OCI-LY7 (cell line): ENCODE results near the gene ANKRD39. TPM values are rescaled to one million over a fixed set of nuclear protein-coding genes. Genes with fewer than 3 reads are reported as not detected.

ENCODE experiments used
- BruUV-seq: library from RNA; stranded (reverse); fragments of 400-500 nt; replicated peaks from 2 replicates; lab custom pipeline; 2021; lab: Mats Ljungman, UMichigan
- CTCF ChIA-PET: fragments of 300-600 bp; sonication (Branson Sonifier 250); formaldehyde crosslinking; loops from one replicate; lab custom pipeline; 2022; ENCODE audit warnings: antibody characterized with exemption; ENCODE audit not compliant: unreplicated experiment; lab: Charles Lee
- POLR2A ChIA-PET: fragments of 300-600 bp; sonication (Branson Sonifier 250); formaldehyde crosslinking; loops from one replicate; lab custom pipeline; 2022; ENCODE audit warnings: antibody characterized with exemption; lab: Charles Lee
- DNase-seq: peaks from one replicate; pipeline ENCODE4 v3.0.0-alpha.2; 2015; ENCODE audit warnings: low spot score
- H2AFZ ChIP-seq: fragments of 200-600 bp; sonication (generic), shearing (Covaris generic); 2 replicates; pipeline ENCODE4 v1.6.1; 2014; ENCODE audit warnings: mild to moderate bottlenecking, antibody characterized with exemption, low read length, moderate library complexity
- H3K27ac ChIP-seq: fragments of 200-600 bp; sonication (generic); 2 replicates; pipeline ENCODE4 v1.5.1; 2014; ENCODE audit warnings: mixed run types, low read depth, mild to moderate bottlenecking, moderate library complexity, low read length, inconsistent platforms; ENCODE audit not compliant: poor library complexity, severe bottlenecking
- H3K36me3 ChIP-seq: fragments of 200-600 bp; sonication (generic); 2 replicates; pipeline ENCODE4 v1.6.1; 2014; ENCODE audit warnings: mild to moderate bottlenecking, antibody characterized with exemption, low read length, moderate library complexity, mixed read lengths; ENCODE audit not compliant: insufficient read depth
- H3K4me1 ChIP-seq: fragments of 200-600 bp; sonication (generic); 2 replicates; pipeline ENCODE4 v1.5.1; 2014; ENCODE audit warnings: mild to moderate bottlenecking, low read length; ENCODE audit not compliant: insufficient read depth, poor library complexity, severe bottlenecking
- H3K4me2 ChIP-seq: fragments of 200-600 bp; sonication (generic); 2 replicates; pipeline ENCODE4 v1.6.1; 2014; ENCODE audit warnings: mild to moderate bottlenecking, low read length
- H3K4me3 ChIP-seq: fragments of 200-600 bp; sonication (generic); 2 replicates; pipeline ENCODE4 v1.5.1; 2014; ENCODE audit warnings: mild to moderate bottlenecking, low read depth, low read length; ENCODE audit not compliant: poor library complexity, severe bottlenecking
- H3K79me2 ChIP-seq: fragments of 200-600 bp; sonication (generic); 2 replicates; pipeline ENCODE4 v1.6.1; 2016; ENCODE audit warnings: low read depth, mild to moderate bottlenecking, low read length, moderate library complexity, mixed read lengths; ENCODE audit not compliant: insufficient read depth
- H3K9me2 ChIP-seq: fragments of 200-600 bp; sonication (generic); 2 replicates; pipeline ENCODE4 v1.6.1; 2016; ENCODE audit warnings: mild to moderate bottlenecking, low read length, mixed read lengths; ENCODE audit not compliant: insufficient read depth
- H3K9me3 ChIP-seq: fragments of 200-600 bp; sonication (generic); 2 replicates; pipeline ENCODE4 v1.6.1; 2014; ENCODE audit warnings: mild to moderate bottlenecking, mixed run types, low read length, mixed read lengths
- H4K20me1 ChIP-seq: fragments of 200-600 bp; sonication (generic); 2 replicates; pipeline ENCODE4 v1.6.1; 2014; ENCODE audit warnings: mild to moderate bottlenecking, antibody characterized with exemption, low read length, moderate library complexity, mixed read lengths; ENCODE audit not compliant: insufficient read depth
- CTCF ChIP-seq: fragments of 200-600 bp; sonication (generic); conservative IDR thresholded peaks from 2 replicates; pipeline ENCODE4 v1.5.1; 2014; ENCODE audit warnings: mild to moderate bottlenecking, antibody characterized with exemption, low read length, moderate library complexity, mixed read lengths
- EZH2phosphoT487 ChIP-seq: fragments of 200-600 bp; sonication (generic); IDR thresholded peaks from 2 replicates; pipeline ENCODE4 v1.6.1; 2018; ENCODE audit warnings: low read depth, borderline replicate concordance, mild to moderate bottlenecking, mixed run types, antibody characterized with exemption, low read length, moderate library complexity, mixed read lengths
- intact Hi-C: fragments of 100-400 bp; cut with micrococcal nuclease; formaldehyde crosslinking; loops from one replicate; pipeline ENCODE4 v1.10.0; 2022; ENCODE audit not compliant: unreplicated experiment
- total RNA-seq, 2 experiments: library from RNA; depleted of rRNA in 1 of 2; stranded (reverse); fragments of >200 nt in 1 of 2; shearing (Covaris generic) in 1 of 2; gene quantifications; 2 replicates each; pipeline ENCODE4 v1.2.3, GENCODE V29; 2014 to 2022

Gene ANKRD39
- total RNA-seq, 2 experiments from 2014 or later: 22.2 to 24.1 TPM

- Histone ChIP-seq H2AFZ (no peak overlapping the region), H3K9me3 (no peaks in the 10 kb centered on the region), H3K9me2 (no peaks in the 10 kb centered on the region), H3K4me1 (peaks cover 21% of the 10 kb centered on the region), H3K27ac (no peak overlapping the region), H3K79me2 (no peaks in the 10 kb centered on the region), H3K36me3 (peaks cover 59% of the 10 kb centered on the region), H4K20me1 (no peaks in the 10 kb centered on the region), H3K4me3 (no peak overlapping the region), H3K4me2 (no peak overlapping the region)
- intact Hi-C loops: no loop called here
- BruUV-seq: no TSS peak
- DNase-seq: no peak
- ChIA-PET CTCF (no interaction called here), POLR2A (interaction anchor here (1.4 kb wide), 1 partner anchor 15 kb away, joined by 3 read pairs; no protein-coding TSS in a partner anchor)
- no peak for TF ChIP-seq CTCF
- TF ChIP-seq EZH2phosphoT487: no peak
These were observed 22.0 kb downstream of the ANKRD39 start for GRCh38 chr2:96835830-96836229.

GRCh38 chr2:96832754-96833507, 24.9 kb downstream of the ANKRD39 start:
- Histone ChIP-seq H3K9me3 (no peaks in the 10 kb centered on the region), H3K36me3 (peaks cover 84% of the 10 kb centered on the region)

More at GRCh38 chr2:96832754-96833507, 24.9 kb downstream of the ANKRD39 start:
- H3K4me2 ChIP-seq: no peak overlapping the region; the same call in 1 of the 2 replicates
- intact Hi-C loops: no loop called here
- H2AFZ ChIP-seq: no peak overlapping the region
- H3K9me2 ChIP-seq: no peaks in the 10 kb centered on the region
- H3K4me1 ChIP-seq: peaks cover 11% of the 10 kb centered on the region
- peak; percentile 61 for DNase-seq
- no peaks in the 10 kb centered on the region for H4K20me1 ChIP-seq
- H3K27ac ChIP-seq: peak overlapping the region; percentile 25
- no TSS peak for BruUV-seq
- CTCF ChIA-PET: no interaction called here
- no peaks in the 10 kb centered on the region for H3K79me2 ChIP-seq
- TF ChIP-seq CTCF (no peak), EZH2phosphoT487 (no peak)
- H3K4me3 ChIP-seq: no peak overlapping the region
- POLR2A ChIA-PET: no interaction called here
